Endodermal cell (in vitro differentiated cells): ENCODE results near the gene CPED1. TPM values are rescaled to one million over a fixed set of nuclear protein-coding genes. Genes with fewer than 3 reads are reported as not detected.

Experiments
- DNase-seq: peaks from one replicate; pipeline ENCODE4 v3.0.0-alpha.2; 2017
- H3K27ac ChIP-seq: 2 replicates; pipeline ENCODE4 v1.5.1; 2013; ENCODE audit warnings: mild to moderate bottlenecking, low read depth, low read length, moderate library complexity
- H3K27me3 ChIP-seq: 2 replicates; pipeline ENCODE4 v1.6.1; 2013; ENCODE audit warnings: mild to moderate bottlenecking, low read length, moderate library complexity; ENCODE audit not compliant: insufficient read depth, control insufficient read depth, poor library complexity, severe bottlenecking
- H3K36me3 ChIP-seq: 2 replicates; pipeline ENCODE4 v1.7.0; 2013; ENCODE audit warnings: mild to moderate bottlenecking, low read length, moderate library complexity; ENCODE audit not compliant: control insufficient read depth, insufficient read depth
- H3K4me1 ChIP-seq: one replicate; pipeline ENCODE4 v1.7.0; 2013; ENCODE audit warnings: low read length; ENCODE audit not compliant: control insufficient read depth, insufficient read depth
- H3K4me3 ChIP-seq: 2 replicates; pipeline ENCODE4 v1.5.1; 2013; ENCODE audit warnings: mild to moderate bottlenecking, low read length, moderate library complexity
- H3K9ac ChIP-seq: 2 replicates; pipeline ENCODE4 v1.6.1; 2013; ENCODE audit warnings: mild to moderate bottlenecking, low read length, moderate library complexity; ENCODE audit not compliant: poor library complexity, severe bottlenecking; ENCODE audit errors: extremely low read depth
- H3K9me3 ChIP-seq: 2 replicates; pipeline ENCODE4 v1.6.1; 2013; ENCODE audit warnings: mild to moderate bottlenecking, low read length, moderate library complexity; ENCODE audit not compliant: control insufficient read depth
- H3K27ac Mint-ChIP-seq: 2 replicates; pipeline ENCODE4 v1.8.0; 2020; ENCODE audit warnings: mixed read lengths
- H3K27me3 Mint-ChIP-seq: 2 replicates; pipeline ENCODE4 v1.8.0; 2021; ENCODE audit warnings: mild to moderate bottlenecking, mixed read lengths; ENCODE audit not compliant: insufficient read depth
- H3K36me3 Mint-ChIP-seq: 2 replicates; pipeline ENCODE4 v1.8.0; 2020; ENCODE audit warnings: low read depth, mixed read lengths
- H3K4me1 Mint-ChIP-seq: 2 replicates; pipeline ENCODE4 v1.8.0; 2020; ENCODE audit warnings: mixed read lengths
- H3K4me3 Mint-ChIP-seq: 2 replicates; pipeline ENCODE4 v1.8.0; 2020; ENCODE audit warnings: mild to moderate bottlenecking, moderate library complexity, mixed read lengths
- H3K9me3 Mint-ChIP-seq: 2 replicates; pipeline ENCODE4 v1.8.0; 2020; ENCODE audit warnings: mild to moderate bottlenecking, mixed read lengths
- WGBS, 2 experiments: methylation state at CpG; one replicate each; pipeline versions ENCODE4 v1.1.5 to v1.1.7; 2013; ENCODE audit warnings: missing lambda C conversion rate in 2 of 2, mixed read lengths in 1 of 2; ENCODE audit not compliant: insufficient coverage in 1 of 2, insufficient read length in 1 of 2; 5-methylcytosine and 5-hydroxymethylcytosine counted together
- total RNA-seq, 2 donors: library from RNA; stranded (reverse); fragmentation: NEBNext Ultra II Directional in 1 of 2; extraction: Animal tissue kit (Norgen Biotek cat#: 25700) in 1 of 2; gene quantifications; 2 replicates in 1 of 2; 3 replicates in 1 of 2; pipeline ENCODE4 v1.2.1, GENCODE V29; 2021
- TF ChIP-seq, protein P1 (sequence below): fragments of 200-600 bp; sonication (generic); conservative IDR thresholded peaks from 2 replicates; pipeline ENCODE4 v1.5.0; 2021; ENCODE audit warnings: antibody characterized with exemption, mild to moderate bottlenecking

The CPED1 gene
- total RNA-seq, 2 donors from 2014 or later = 1.1 TPM; not detected in 1

DNA sequence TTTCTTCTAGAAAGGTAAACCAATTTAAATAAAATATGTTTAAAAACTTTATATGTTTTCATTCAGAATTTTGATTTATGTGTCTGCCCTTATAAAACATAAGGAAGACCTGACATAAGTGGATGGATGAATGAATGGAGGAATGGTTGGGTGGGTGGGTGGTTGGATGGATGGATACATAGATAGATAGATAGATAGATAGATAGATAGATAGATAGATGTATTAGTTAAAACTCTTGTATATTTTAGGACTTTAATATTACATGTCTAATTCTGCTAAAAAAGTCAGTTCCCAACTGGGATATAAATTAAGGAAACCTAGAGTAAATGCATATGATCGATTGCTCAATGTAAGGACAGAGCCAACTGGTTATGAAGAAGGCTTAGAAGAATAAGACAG is 184.0 kb downstream of the CPED1 start:
- TF ChIP-seq, protein P1, sequence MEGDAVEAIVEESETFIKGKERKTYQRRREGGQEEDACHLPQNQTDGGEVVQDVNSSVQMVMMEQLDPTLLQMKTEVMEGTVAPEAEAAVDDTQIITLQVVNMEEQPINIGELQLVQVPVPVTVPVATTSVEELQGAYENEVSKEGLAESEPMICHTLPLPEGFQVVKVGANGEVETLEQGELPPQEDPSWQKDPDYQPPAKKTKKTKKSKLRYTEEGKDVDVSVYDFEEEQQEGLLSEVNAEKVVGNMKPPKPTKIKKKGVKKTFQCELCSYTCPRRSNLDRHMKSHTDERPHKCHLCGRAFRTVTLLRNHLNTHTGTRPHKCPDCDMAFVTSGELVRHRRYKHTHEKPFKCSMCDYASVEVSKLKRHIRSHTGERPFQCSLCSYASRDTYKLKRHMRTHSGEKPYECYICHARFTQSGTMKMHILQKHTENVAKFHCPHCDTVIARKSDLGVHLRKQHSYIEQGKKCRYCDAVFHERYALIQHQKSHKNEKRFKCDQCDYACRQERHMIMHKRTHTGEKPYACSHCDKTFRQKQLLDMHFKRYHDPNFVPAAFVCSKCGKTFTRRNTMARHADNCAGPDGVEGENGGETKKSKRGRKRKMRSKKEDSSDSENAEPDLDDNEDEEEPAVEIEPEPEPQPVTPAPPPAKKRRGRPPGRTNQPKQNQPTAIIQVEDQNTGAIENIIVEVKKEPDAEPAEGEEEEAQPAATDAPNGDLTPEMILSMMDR = no peak
- Histone ChIP-seq H3K4me3 (no peak overlapping the region), H3K27me3 (no peaks in the 10 kb centered on the region), H3K36me3 (no peaks in the 10 kb centered on the region), H3K9me3 (no peaks in the 10 kb centered on the region), H3K9ac (no peak overlapping the region), H3K4me1 (no peaks in the 10 kb centered on the region), H3K27ac (no peak overlapping the region)
- no peaks in the 10 kb centered on the region for H3K9me3 Mint-ChIP-seq
- H3K27me3 Mint-ChIP-seq = no peaks in the 10 kb centered on the region
- 100% methylated on average over 1 of the region's 1 CpG; no CpG with 5 or more reads in 1 of the 2 experiments for WGBS, 2 experiments
- no peak overlapping the region for H3K4me3 Mint-ChIP-seq
- no peak overlapping the region for H3K27ac Mint-ChIP-seq
- H3K36me3 Mint-ChIP-seq = no peaks in the 10 kb centered on the region
- H3K4me1 Mint-ChIP-seq = peaks cover 2% of the 10 kb centered on the region
- DNase-seq = no peak

DNA sequence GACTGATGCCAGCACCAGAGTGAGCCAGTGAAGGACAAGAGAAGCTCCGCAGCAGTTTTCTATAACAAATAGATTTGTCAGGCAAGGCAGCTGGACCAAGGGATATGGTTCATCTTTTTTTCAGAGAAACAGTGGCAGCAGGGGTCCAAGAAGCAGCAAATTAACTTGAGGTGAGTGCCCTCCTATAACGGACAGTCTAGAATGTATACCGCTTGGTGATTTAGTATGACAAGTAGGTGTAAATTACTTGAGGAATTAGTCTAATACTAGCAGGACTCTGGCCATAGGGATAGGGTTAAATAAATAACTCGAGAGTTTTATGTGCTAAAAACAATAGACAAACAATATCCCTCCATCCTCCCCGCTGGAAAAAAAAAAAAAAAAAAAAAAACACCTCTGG is 187.3 kb downstream of the CPED1 start:
- Histone ChIP-seq H3K27me3 (no peaks in the 10 kb centered on the region), H3K4me1 (no peaks in the 10 kb centered on the region), H3K9me3 (no peaks in the 10 kb centered on the region), H3K4me3 (no peak overlapping the region), H3K9ac (no peak overlapping the region), H3K36me3 (no peaks in the 10 kb centered on the region), H3K27ac (no peak overlapping the region)
- TF ChIP-seq, protein P1 = no peak
- peaks cover 2% of the 10 kb centered on the region for H3K4me1 Mint-ChIP-seq
- H3K4me3 Mint-ChIP-seq = no peak overlapping the region
- no peak overlapping the region for H3K27ac Mint-ChIP-seq
- no peaks in the 10 kb centered on the region for H3K36me3 Mint-ChIP-seq
- 94 to 97% methylated on average over 3 of the region's 5 CpGs for WGBS, 2 experiments
- no peaks in the 10 kb centered on the region for H3K27me3 Mint-ChIP-seq
- H3K9me3 Mint-ChIP-seq = no peaks in the 10 kb centered on the region
- no peak for DNase-seq

DNA sequence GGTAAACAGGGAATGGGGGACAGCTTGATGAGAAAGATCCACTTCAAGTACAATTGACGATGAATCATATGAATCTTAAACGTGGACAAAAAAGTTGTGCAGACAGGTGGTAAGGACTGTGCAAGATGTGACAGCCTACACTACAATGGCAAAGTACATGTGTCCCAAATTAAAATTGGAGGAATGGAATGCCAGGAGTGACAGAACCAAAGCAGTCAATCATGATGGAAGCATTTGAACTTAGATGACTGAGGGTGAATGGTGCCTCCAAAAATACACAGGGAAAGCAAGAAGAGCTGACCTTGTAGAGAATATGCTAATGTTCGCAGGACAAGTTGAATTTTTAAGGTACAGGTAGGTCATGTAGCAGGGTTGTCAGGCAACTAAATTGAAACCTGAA is 189.9 kb downstream of the CPED1 start:
- Mint-ChIP-seq H3K4me1 (peaks cover 2% of the 10 kb centered on the region), H3K27me3 (no peaks in the 10 kb centered on the region), H3K27ac (no peak overlapping the region), H3K9me3 (no peaks in the 10 kb centered on the region), H3K4me3 (no peak overlapping the region), H3K36me3 (no peaks in the 10 kb centered on the region)
- Histone ChIP-seq H3K27me3 (no peaks in the 10 kb centered on the region), H3K9ac (no peak overlapping the region), H3K27ac (no peak overlapping the region), H3K9me3 (no peaks in the 10 kb centered on the region), H3K4me1 (no peaks in the 10 kb centered on the region), H3K4me3 (no peak overlapping the region), H3K36me3 (no peaks in the 10 kb centered on the region)
- DNase-seq = no peak
- TF ChIP-seq, protein P1 = no peak
- WGBS, 2 experiments = 90 to 93% methylated on average over 3 of the region's 3 CpGs
